Activated CD8-positive, alpha-beta memory T cell treated with anti-CD3 and anti-CD28 coated beads, Interleukin-2, amount 10 ng/mL, durations not matched to agents 7 days and 5 days (primary cell): ENCODE results near the gene OR2T12. TPM values are rescaled to one million over a fixed set of nuclear protein-coding genes. Genes with fewer than 3 reads are reported as not detected.

Experiments
- total RNA-seq, 2 experiments: library from RNA; stranded (reverse); gene quantifications; one replicate each; pipeline ENCODE4 v1.2.3, GENCODE V29; 2021

Gene OR2T12
- total RNA-seq, 2 experiments from 2014 or later: not detected

Other genes starting within 250 kb of the OR2T12 start
- not detected for gene OR2L13, start 208.2 kb downstream of the OR2T12 start, total RNA-seq
- gene OR2M5, start 158.3 kb downstream of the OR2T12 start, total RNA-seq: not detected
- gene OR2M2, start 128.6 kb downstream of the OR2T12 start, total RNA-seq: not detected
- gene OR2M3, start 106.2 kb downstream of the OR2T12 start, total RNA-seq: not detected
- gene OR2M4, start 72.0 kb downstream of the OR2T12 start, total RNA-seq: not detected
- gene OR2T33, start 25.4 kb downstream of the OR2T12 start, total RNA-seq: not detected
- not detected for gene OR2M7, start 21.1 kb upstream of the OR2T12 start, total RNA-seq
- gene OR14C36, start 45.4 kb upstream of the OR2T12 start, total RNA-seq: not detected
- gene OR2T4, start 58.2 kb upstream of the OR2T12 start, total RNA-seq: not detected
- not detected for gene OR2T6, start 72.3 kb upstream of the OR2T12 start, total RNA-seq
- gene OR2T1, start 99.6 kb upstream of the OR2T12 start, total RNA-seq: not detected
- not detected for gene OR2T2, start 142.2 kb upstream of the OR2T12 start, total RNA-seq
- not detected for gene OR2T3, start 169.9 kb upstream of the OR2T12 start, total RNA-seq
- not detected for gene OR2T5, start 185.2 kb upstream of the OR2T12 start, total RNA-seq
- not detected for gene OR2G6, start 204.6 kb upstream of the OR2T12 start, total RNA-seq